ENCODE results near the gene EID3. TPM values are rescaled to one million over a fixed set of nuclear protein-coding genes. Genes with fewer than 3 reads are reported as not detected.
"Not testable (repeated sequence)": the region's sequence is repeated elsewhere in the genome, so short reads cannot be mapped to it uniquely, and the experiment has no call there.

The EID3 gene
- 9.1 TPM for total RNA-seq

DNA sequence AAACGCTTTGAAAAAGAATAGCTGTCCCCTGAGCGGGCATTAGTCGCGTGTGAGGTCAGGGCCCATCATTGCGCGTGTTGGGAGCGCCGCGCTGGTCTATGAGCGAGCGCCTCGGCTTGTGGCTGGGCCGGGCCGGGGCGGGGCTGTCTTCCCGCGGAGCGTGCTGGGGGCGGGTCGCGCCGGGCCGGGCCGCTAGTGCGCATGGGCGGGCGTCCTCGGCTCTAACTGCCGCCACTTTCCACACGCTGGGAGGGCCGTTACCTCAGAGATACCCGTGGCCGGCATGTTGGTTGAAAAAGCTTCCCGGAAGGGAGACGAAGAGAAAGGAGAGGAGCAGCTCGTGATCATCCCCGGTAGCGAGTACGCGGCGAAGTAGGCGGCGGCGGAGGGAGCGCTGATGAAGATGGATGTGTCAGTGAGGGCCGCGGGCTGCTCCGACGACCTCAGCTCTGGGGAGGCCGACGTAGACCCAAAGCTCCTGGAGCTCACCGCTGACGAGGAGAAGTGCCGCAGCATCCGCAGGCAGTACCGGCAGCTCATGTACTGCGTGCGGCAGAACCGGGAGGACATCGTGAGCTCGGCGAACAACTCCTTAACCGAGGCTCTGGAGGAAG is at the start of gene EID3:
Gene EID3, plus strand, starts transcription at position 202 of the 614 bp plus-strand sequence. Its CDS starts 196 bp downstream, at position 398.
- H3K4me1 ChIP-seq, result peaks cover 51% of the 10 kb centered on the region
- intact Hi-C loops (cut with DNase I), result no loop called here

DNA sequence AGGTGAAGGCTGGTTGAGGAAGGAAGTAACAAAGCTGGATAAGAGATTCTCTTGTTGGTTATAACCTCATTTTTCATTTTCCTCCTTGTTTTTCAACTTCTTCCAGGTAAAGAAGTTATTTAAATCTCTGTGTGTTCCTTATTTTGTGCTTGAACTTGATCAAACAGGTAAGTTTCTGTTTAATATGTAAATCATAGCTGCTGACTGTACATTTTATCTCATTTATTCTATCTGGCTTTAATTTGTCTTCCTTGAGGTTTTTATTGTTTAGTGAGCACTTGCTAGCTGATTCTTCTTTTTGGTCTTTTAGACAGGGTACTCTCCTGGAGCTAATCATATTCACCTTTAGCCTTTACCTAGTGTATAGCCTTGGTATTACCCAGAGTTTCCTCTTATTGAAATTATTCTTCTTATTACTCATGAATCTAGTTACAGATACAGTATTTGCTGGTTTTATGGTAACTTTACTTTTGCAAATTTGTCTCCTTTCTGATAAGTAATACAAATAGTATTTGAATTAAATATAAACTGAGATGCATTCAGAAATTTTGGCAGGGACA is 45.5 kb upstream of the EID3 start:
- H3K4me3 ChIP-seq, result no peak overlapping the region
- intact Hi-C loops (cut with DNase I), result no loop called here
- H3K27ac ChIP-seq, result no peak overlapping the region
- no peaks in the 10 kb centered on the region for H3K27me3 ChIP-seq
- H3K36me3 ChIP-seq, result no peaks in the 10 kb centered on the region
- no peaks in the 10 kb centered on the region for H3K4me1 ChIP-seq
- H3K9me3 ChIP-seq, result no peaks in the 10 kb centered on the region
- TF ChIP-seq, protein P1, sequence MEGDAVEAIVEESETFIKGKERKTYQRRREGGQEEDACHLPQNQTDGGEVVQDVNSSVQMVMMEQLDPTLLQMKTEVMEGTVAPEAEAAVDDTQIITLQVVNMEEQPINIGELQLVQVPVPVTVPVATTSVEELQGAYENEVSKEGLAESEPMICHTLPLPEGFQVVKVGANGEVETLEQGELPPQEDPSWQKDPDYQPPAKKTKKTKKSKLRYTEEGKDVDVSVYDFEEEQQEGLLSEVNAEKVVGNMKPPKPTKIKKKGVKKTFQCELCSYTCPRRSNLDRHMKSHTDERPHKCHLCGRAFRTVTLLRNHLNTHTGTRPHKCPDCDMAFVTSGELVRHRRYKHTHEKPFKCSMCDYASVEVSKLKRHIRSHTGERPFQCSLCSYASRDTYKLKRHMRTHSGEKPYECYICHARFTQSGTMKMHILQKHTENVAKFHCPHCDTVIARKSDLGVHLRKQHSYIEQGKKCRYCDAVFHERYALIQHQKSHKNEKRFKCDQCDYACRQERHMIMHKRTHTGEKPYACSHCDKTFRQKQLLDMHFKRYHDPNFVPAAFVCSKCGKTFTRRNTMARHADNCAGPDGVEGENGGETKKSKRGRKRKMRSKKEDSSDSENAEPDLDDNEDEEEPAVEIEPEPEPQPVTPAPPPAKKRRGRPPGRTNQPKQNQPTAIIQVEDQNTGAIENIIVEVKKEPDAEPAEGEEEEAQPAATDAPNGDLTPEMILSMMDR (IDR thresholded peaks at IDR 0.05), result no peak
- TF ChIP-seq POLR2A (IDR thresholded peaks at IDR 0.05), result no peak
- TF ChIP-seq POLR2AphosphoS5 (IDR thresholded peaks at IDR 0.05; ENCODE audit: insufficient read depth in 1 of 2, low read depth in 1 of 2), result no peak
- DNase-seq (ENCODE audit: extremely low spot score in 2 of 2), result no peak

More for the DNA sequence above, at the start of gene EID3:
- no peaks in the 10 kb centered on the region for H3K27me3 ChIP-seq
- peak within 1 kb of the TSS; percentile 66 for H3K27ac ChIP-seq
- no peak for DNase-seq (ENCODE audit: extremely low spot score in 2 of 2)
- no peaks in the 10 kb centered on the region for H3K9me3 ChIP-seq
- peak in 1 of 2 donors; percentile 71 for TF ChIP-seq POLR2AphosphoS5 (IDR thresholded peaks at IDR 0.05; ENCODE audit: insufficient read depth in 1 of 2, low read depth in 1 of 2)
- no peak for TF ChIP-seq POLR2A (IDR thresholded peaks at IDR 0.05)
- no peaks in the 10 kb centered on the region for H3K36me3 ChIP-seq
- H3K4me3 ChIP-seq, result peak within 1 kb of the TSS; percentile 46 to 57

DNA sequence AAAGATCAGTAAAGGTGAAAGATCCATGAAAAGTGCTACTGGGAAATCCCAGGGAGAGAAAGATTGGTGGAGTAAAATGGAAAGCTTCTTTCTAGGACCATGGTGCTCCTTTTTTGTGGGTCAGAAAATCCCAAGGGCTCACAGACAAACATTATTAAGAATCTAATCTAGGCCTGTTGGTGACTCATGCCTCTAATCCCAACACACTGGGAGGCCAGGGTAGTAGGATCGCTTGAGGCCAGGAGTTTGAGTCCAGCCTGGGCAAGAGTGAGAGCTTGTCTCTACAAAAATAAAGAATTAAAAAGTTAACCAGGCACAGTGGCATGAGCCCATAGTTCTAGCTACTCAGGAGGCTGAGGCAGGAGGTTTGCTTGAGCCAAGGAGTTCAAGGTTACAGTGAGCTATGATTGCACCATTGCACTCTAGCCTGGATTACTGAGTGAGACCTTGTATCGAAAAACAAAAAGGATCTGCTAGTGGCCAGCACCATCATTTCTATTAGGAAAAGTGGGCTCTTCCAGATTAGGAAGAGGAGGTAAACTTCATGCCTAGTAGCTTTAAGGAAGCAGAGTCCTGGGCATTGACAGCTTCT is 45.0 kb upstream of the EID3 start:
- no peak for DNase-seq (ENCODE audit: extremely low spot score in 2 of 2)
- no peaks in the 10 kb centered on the region for H3K27me3 ChIP-seq
- H3K4me3 ChIP-seq, result no peak overlapping the region
- H3K4me1 ChIP-seq, result no peaks in the 10 kb centered on the region
- no peaks in the 10 kb centered on the region for H3K36me3 ChIP-seq
- H3K27ac ChIP-seq, result no peak overlapping the region
- intact Hi-C loops (cut with DNase I), result no loop called here
- TF ChIP-seq POLR2A (IDR thresholded peaks at IDR 0.05), result no peak
- TF ChIP-seq, protein P1 (IDR thresholded peaks at IDR 0.05), result no peak
- H3K9me3 ChIP-seq, result no peaks in the 10 kb centered on the region

DNA sequence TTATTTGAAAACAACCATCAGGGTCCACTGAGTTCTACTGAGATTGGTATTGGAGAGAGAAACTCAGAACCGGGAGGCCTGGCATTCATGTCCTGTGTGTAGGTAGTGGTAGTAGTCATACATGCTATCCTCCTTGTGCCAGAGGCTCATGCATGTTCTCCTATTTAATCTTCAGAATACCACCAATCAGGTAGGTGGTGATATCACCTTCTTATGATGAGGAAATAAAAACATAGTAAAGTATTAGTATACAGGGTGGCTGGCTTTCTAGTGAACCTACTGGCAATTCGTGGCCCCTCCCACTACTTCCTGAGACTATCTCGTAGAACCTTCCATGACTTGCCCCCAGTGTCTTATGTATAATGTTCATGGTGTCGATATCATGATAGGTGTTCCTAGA is 40.5 kb upstream of the EID3 start:
- H3K9me3 ChIP-seq, result no peaks in the 10 kb centered on the region
- H3K27me3 ChIP-seq, result no peaks in the 10 kb centered on the region
- TF ChIP-seq POLR2A (IDR thresholded peaks at IDR 0.05), result no peak
- TF ChIP-seq, protein P1 (IDR thresholded peaks at IDR 0.05), result no peak
- TF ChIP-seq POLR2AphosphoS5 (IDR thresholded peaks at IDR 0.05; ENCODE audit: insufficient read depth in 1 of 2, low read depth in 1 of 2), result no peak
- H3K27ac ChIP-seq, result no peak overlapping the region
- H3K4me3 ChIP-seq, result no peak overlapping the region
- intact Hi-C loops (cut with DNase I), result no loop called here
- no peak for DNase-seq (ENCODE audit: extremely low spot score in 2 of 2)
- H3K36me3 ChIP-seq, result no peaks in the 10 kb centered on the region
- no peaks in the 10 kb centered on the region for H3K4me1 ChIP-seq

DNA sequence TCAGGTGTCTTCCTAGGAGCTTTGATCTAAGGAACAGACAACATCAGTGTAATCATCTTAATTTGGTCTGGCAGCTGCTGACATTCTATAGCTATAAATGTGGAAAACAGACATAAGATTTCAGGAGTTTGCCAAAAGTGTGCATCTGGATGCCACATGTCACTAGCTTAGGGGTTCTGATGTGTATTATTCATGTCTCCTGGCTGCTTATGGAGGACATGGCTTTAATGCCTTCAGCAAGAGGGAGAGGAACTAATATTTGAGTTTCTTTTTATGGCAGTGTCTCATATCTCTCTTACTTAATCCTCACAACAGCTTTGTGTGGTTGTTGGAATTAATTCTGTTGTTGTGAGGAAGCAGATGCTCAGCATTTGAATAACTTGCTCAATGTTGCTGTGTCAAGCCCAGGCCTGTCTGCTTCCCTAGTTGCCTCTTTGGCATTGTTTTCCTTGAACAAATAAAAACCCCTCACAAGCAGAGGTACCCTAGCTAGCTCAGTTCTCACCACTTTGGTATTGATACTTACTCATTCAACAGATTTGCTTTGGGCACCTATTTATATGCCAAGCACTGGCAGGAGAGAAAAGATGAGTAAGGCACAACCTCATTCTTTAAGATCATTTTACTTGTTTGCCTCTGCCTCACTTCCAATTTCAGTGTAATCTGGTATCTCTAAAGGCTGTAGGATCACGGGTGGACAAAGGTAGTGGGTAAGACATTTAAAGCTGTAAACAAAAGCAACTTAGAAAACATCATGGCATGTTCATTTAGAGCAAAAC is 39.8 kb upstream of the EID3 start:
- Histone ChIP-seq H3K36me3 (no peaks in the 10 kb centered on the region), H3K4me1 (no peaks in the 10 kb centered on the region), H3K4me3 (no peak overlapping the region), H3K27me3 (no peaks in the 10 kb centered on the region), H3K9me3 (no peaks in the 10 kb centered on the region), H3K27ac (no peak overlapping the region)
- TF ChIP-seq POLR2A (IDR thresholded peaks at IDR 0.05), result no peak
- peak in 1 of 2 donors; percentile 14 for TF ChIP-seq POLR2AphosphoS5 (IDR thresholded peaks at IDR 0.05; ENCODE audit: insufficient read depth in 1 of 2, low read depth in 1 of 2)
- intact Hi-C loops (cut with DNase I), result no loop called here
- no peak for DNase-seq (ENCODE audit: extremely low spot score in 2 of 2)

DNA sequence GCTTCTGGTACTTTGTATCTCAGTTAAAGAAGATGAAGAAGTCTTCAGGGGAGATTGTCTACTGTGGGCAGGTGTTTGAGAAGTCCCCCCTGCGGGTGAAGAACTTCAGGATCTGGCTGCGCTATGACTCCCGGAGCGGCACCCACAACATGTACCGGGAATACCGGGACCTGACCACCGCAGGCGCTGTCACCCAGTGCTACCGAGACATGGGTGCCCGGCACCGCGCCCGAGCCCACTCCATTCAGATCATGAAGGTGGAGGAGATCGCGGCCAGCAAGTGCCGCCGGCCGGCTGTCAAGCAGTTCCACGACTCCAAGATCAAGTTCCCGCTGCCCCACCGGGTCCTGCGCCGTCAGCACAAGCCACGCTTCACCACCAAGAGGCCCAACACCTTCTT is 38.1 kb upstream of the EID3 start:
- H3K27ac ChIP-seq; DNase-seq (ENCODE audit: extremely low spot score in 2 of 2); H3K4me3 ChIP-seq; H3K4me1 ChIP-seq; H3K9me3 ChIP-seq; H3K36me3 ChIP-seq; intact Hi-C loops (cut with DNase I); H3K27me3 ChIP-seq: not testable (repeated sequence)
